Measurements from ENCODE around the gene BBS5.

GRCh38 chr2:169468841-169469240 is 10.5 kb upstream of the BBS5 start:
- no peak for TF ChIP-seq EZH2 (IDR thresholded peaks at IDR 0.05; ENCODE audit: low read length)
- no peak for TF ChIP-seq CTCF (optimal IDR thresholded peaks at IDR 0.05 in 1 of 3, IDR thresholded peaks at IDR 0.05 in 1 of 3, conservative IDR thresholded peaks at IDR 0.05 in 1 of 3; ENCODE audit: extremely low read depth in 1 of 3, insufficient read depth in 2 of 3, low read length in 3 of 3)

Measured in keratinocyte (primary cell).